ENCODE data around the gene PCID2.

Gene PCID2

DNA sequence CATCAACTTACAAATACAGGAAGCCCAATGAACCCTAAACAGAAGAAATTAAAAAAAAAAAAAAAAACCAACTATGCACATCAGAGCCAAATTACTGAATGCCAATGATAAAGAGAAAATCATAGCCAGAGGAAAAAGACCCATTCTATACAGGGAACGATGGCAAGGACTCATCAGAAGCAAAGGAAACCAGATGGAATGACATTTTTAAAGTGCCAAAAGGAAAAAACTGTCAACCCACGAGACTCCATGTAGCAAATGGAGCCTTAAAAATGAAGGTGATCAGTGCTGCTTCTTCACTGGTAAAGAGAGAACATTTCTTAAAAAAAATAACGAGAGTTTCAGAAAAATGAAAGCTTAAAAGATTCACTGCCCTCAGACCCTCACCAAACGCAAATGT is 18.3 kb downstream of the PCID2 start:
- peaks cover 65% of the 10 kb centered on the region for H3K36me3 ChIP-seq
- DNase-seq, result no peak

DNA sequence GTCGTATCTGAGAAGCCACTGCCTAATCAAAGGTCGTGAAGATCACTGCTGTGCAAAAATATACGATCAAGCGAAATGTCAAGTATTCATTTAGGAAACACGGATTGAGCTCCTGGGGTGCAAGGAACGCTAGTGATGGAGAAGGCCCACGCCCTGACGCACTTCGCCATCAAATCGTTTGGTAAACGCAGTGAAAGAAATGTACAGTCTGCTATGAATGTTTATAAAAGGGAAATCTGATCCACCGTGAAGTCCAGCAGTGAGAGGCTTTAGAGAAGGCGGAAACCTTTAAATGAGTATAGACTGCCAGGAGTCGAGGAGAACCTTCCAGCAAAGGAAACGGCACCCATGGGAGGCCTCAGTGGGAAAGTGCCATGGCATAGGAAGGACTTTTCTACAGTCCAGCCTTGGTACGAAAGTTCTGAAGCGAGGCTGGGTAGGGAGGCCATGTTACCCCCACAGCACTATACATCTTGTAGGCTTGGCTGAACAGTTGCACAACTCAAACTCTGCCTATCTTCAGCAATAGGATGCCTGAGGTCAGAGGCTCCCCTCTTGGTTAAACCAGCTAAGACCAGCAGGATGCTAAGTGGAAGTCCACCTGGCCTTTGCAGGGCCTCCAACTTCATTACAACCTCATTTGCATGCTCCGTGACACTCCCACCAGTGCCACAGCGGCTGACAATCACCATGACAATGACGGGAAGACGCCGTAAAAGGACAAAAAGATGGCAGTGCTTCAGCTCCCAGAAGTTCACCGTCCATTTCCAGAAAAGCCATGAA is 20.4 kb downstream of the PCID2 start:
- no peak for DNase-seq
- Histone ChIP-seq H3K4me3 (ENCODE audit: low read depth, low read length) (no peak overlapping the region), H3K36me3 (peaks cover 59% of the 10 kb centered on the region), H3K9me3 (no peaks in the 10 kb centered on the region), H3K4me1 (peaks cover 9% of the 10 kb centered on the region), H3K27me3 (no peaks in the 10 kb centered on the region)
- TF ChIP-seq, protein P1, sequence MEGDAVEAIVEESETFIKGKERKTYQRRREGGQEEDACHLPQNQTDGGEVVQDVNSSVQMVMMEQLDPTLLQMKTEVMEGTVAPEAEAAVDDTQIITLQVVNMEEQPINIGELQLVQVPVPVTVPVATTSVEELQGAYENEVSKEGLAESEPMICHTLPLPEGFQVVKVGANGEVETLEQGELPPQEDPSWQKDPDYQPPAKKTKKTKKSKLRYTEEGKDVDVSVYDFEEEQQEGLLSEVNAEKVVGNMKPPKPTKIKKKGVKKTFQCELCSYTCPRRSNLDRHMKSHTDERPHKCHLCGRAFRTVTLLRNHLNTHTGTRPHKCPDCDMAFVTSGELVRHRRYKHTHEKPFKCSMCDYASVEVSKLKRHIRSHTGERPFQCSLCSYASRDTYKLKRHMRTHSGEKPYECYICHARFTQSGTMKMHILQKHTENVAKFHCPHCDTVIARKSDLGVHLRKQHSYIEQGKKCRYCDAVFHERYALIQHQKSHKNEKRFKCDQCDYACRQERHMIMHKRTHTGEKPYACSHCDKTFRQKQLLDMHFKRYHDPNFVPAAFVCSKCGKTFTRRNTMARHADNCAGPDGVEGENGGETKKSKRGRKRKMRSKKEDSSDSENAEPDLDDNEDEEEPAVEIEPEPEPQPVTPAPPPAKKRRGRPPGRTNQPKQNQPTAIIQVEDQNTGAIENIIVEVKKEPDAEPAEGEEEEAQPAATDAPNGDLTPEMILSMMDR (IDR thresholded peaks at IDR 0.05; ENCODE audit: low read depth, low read length), result no peak

More for the DNA sequence above, 18.3 kb downstream of the PCID2 start:
- TF ChIP-seq, protein P1 (IDR thresholded peaks at IDR 0.05; ENCODE audit: low read depth, low read length), result no peak
- Histone ChIP-seq H3K4me1 (peaks cover 7% of the 10 kb centered on the region), H3K27me3 (no peaks in the 10 kb centered on the region), H3K9me3 (no peaks in the 10 kb centered on the region), H3K4me3 (ENCODE audit: low read depth, low read length) (no peak overlapping the region)

DNA sequence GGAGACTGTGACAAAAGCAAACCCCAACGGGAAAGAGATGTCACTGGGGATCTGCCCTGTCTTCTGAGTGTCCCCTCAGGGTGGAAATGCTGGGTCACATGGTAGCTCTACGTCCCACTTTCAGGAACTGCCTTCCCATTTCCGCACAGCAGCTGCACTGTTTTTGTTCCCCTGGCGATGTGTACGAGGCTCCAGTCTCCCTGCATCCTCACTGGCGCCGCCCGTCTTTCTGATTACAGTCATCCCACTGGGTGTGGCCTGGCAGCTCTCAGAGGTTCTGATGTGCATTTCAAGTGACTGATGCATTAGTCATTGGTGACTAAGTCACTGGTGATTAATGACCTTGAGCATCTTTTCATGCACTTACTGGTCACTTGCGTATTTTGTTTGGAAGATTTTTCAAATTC is 21.2 kb downstream of the PCID2 start:
- no peaks in the 10 kb centered on the region for H3K9me3 ChIP-seq
- H3K4me1 ChIP-seq, result peaks cover 9% of the 10 kb centered on the region
- H3K27me3 ChIP-seq, result no peaks in the 10 kb centered on the region
- peak; percentile 95 for DNase-seq
- TF ChIP-seq, protein P1 (IDR thresholded peaks at IDR 0.05; ENCODE audit: low read depth, low read length), result peak; percentile 29
- peaks cover 59% of the 10 kb centered on the region for H3K36me3 ChIP-seq
- peak overlapping the region; percentile 7 for H3K4me3 ChIP-seq (ENCODE audit: low read depth, low read length)

DNA sequence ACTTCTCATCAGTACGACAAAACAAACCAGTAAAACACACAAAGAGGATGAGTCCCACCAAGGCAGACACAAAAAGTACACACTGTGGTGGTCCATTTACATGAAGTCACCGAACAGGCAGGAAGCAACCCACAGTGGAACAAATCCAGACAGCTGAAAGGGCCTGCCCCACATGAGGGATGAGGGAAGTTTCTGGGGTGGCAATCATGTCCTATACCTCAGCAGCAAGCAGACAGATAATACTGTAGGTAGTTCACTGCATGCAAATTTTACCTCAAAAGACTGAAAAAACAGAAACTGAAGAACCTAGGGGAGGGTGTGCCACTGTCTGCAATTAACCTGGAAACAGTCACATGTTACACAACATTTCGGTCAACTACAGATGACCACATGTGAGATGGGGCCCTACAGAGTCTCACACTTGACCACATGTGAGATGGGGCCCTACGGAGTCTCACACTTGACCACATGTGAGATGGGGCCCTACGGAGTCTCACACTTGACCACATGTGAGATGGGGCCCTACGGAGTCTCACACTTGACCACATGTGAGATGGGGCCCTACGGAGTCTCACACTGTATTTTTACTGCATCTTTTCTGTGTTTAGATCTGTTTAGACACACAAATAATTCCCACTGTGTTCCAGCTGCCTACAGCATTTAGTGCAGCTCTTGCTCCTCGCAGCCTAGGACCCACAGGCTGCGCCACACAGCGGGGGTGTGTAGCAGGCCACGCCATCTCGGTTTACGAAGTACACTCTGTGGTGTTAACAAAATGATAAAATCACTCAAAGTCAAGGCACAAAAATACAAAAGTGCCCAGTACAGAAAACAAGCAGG is 22.2 kb downstream of the PCID2 start:
- Histone ChIP-seq H3K4me3 (ENCODE audit: low read depth, low read length) (peak overlapping the region; percentile 7; the same call in 1 of the 2 replicates), H3K4me1 (peaks cover 9% of the 10 kb centered on the region), H3K9me3 (no peaks in the 10 kb centered on the region), H3K27me3 (no peaks in the 10 kb centered on the region), H3K36me3 (peaks cover 55% of the 10 kb centered on the region)
- DNase-seq, result no peak
- TF ChIP-seq, protein P1 (IDR thresholded peaks at IDR 0.05; ENCODE audit: low read depth, low read length), result no peak

DNA sequence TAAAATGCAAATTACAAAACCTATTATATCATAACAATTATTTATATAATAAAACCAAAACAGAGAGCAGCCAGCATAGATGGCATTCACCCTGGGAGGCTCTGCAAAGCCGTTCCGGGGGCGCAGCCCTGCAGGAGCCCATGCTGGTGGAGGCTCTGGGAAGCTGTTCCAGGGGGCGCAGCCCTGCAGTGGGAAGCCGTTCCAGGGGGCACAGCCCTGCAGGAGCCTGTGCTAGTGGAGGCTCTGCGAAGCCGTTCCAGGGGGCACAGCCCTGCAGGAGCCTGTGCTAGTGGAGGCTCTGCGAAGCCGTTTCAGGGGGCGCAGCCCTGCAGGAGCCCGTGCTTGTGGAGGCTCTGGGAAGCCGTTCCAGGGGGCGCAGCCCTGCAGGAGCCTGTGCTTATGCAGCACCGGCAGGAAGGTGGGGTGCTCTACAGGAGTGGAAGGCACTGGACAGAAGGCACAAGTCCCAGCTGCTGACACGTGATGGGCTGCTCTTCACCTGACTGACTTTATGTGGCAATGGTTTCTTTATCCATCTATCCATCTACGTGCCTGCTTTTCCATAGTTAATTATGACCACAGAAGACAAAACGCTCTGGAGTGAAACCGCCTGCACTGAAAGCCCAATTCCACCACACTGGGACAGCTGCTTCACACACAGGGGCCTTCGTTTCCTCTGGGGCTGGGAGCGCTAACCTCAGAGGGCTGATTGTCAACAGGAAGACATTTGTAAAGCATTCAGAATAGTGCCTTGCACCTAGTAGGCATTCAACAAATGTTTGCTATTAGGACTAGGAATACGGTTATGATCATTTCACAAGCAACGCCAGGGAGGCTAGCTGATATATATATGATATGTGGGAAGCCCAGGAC is 23.7 kb downstream of the PCID2 start:
- Histone ChIP-seq H3K4me3 (ENCODE audit: low read depth, low read length) (no peak overlapping the region), H3K9me3 (no peaks in the 10 kb centered on the region), H3K36me3 (peaks cover 63% of the 10 kb centered on the region), H3K27me3 (no peaks in the 10 kb centered on the region), H3K4me1 (peaks cover 9% of the 10 kb centered on the region)
- TF ChIP-seq, protein P1 (IDR thresholded peaks at IDR 0.05; ENCODE audit: low read depth, low read length), result no peak
- DNase-seq, result no peak

Data from BE2C (cell line).